Measurements from ENCODE around the gene ANKMY2.

The ANKMY2 gene

GRCh38 chr7:16638282-16639280, 7.0 kb downstream of the ANKMY2 start:
- H3K4me3 ChIP-seq (ENCODE audit: low read depth, low read length): no peak overlapping the region
- no peak for TF ChIP-seq CTCF (IDR thresholded peaks at IDR 0.05; ENCODE audit: borderline replicate concordance, insufficient read depth, low read depth, low read length)

- no peak overlapping the region for H3K4me3 ChIP-seq (ENCODE audit: low read depth, low read length)
- no peak for TF ChIP-seq CTCF (IDR thresholded peaks at IDR 0.05; ENCODE audit: borderline replicate concordance, insufficient read depth, low read depth, low read length)
Measured at GRCh38 chr7:16637379-16637778, 8.2 kb downstream of the ANKMY2 start.

- no peak for TF ChIP-seq CTCF (IDR thresholded peaks at IDR 0.05; ENCODE audit: borderline replicate concordance, insufficient read depth, low read depth, low read length)
- no peak overlapping the region for H3K4me3 ChIP-seq (ENCODE audit: low read depth, low read length)
Measured at GRCh38 chr7:16636555-16637101, 8.9 kb downstream of the ANKMY2 start.

- no peak overlapping the region for H3K4me3 ChIP-seq (ENCODE audit: low read depth, low read length)
- no peak for TF ChIP-seq CTCF (IDR thresholded peaks at IDR 0.05; ENCODE audit: borderline replicate concordance, insufficient read depth, low read depth, low read length)
Measured at GRCh38 chr7:16634271-16634738, 11.2 kb downstream of the ANKMY2 start.

GRCh38 chr7:16630654-16631053, 14.9 kb downstream of the ANKMY2 start:
- no peak overlapping the region for H3K4me3 ChIP-seq (ENCODE audit: low read depth, low read length)
- TF ChIP-seq CTCF (IDR thresholded peaks at IDR 0.05; ENCODE audit: borderline replicate concordance, insufficient read depth, low read depth, low read length): no peak

GRCh38 chr7:16627236-16627635, 18.3 kb downstream of the ANKMY2 start:
- no peak for TF ChIP-seq CTCF (IDR thresholded peaks at IDR 0.05; ENCODE audit: borderline replicate concordance, insufficient read depth, low read depth, low read length)
- H3K4me3 ChIP-seq (ENCODE audit: low read depth, low read length): no peak overlapping the region
